NT2/D1 (cell line): ENCODE results near the gene CHRNB4.

ENCODE experiments used
- YY1 ChIP-seq: IDR thresholded peaks from 2 replicates; pipeline ENCODE4 v1.6.1; 2011; ENCODE audit not compliant: insufficient read length, insufficient read depth
- ZNF274 ChIP-seq: IDR thresholded peaks from 2 replicates; pipeline ENCODE4 v1.6.1; 2011; ENCODE audit warnings: mild to moderate bottlenecking, low read depth, low read length

GRCh38 chr15:78650022-78650421 lies 9.0 kb upstream of the CHRNB4 start:
- TF ChIP-seq YY1 (no peak), ZNF274 (no peak)
